HepG2 (cell line): ENCODE measurements around the gene GTF2E1. TPM values are rescaled to one million over a fixed set of nuclear protein-coding genes. Genes with fewer than 3 reads are reported as not detected.

Experiments
- CBFB ChIP-seq: sonication (generic); formaldehyde crosslinking; IDR thresholded peaks from 2 replicates; pipeline ENCODE4 v1.4.0; 2020; ENCODE audit warnings: missing genetic modification reagents
- ERF ChIP-seq: IDR thresholded peaks from 2 replicates; pipeline ENCODE4 v1.6.1; 2018; ENCODE audit warnings: missing biosample characterization, missing genetic modification reagents
- HOXA9 ChIP-seq: sonication (generic); formaldehyde crosslinking; IDR thresholded peaks from 2 replicates; pipeline ENCODE4 v1.8.1; 2022; ENCODE audit warnings: missing genetic modification reagents, mild to moderate bottlenecking, moderate library complexity, borderline replicate concordance
- MEIS2 ChIP-seq: sonication (generic); formaldehyde crosslinking; IDR thresholded peaks from 2 replicates; pipeline ENCODE4 v1.9.0; 2021; ENCODE audit warnings: mild to moderate bottlenecking, missing genetic modification reagents
- RXRA ChIP-seq: sonication (generic); formaldehyde crosslinking; IDR thresholded peaks from 2 replicates; pipeline ENCODE4 v1.5.1; 2020; ENCODE audit warnings: missing genetic modification reagents
- SATB2 ChIP-seq: sonication (generic); formaldehyde crosslinking; IDR thresholded peaks from 2 replicates; pipeline ENCODE4 v1.5.0; 2020; ENCODE audit warnings: missing genetic modification reagents
- TGIF2 ChIP-seq: IDR thresholded peaks from 2 replicates; pipeline ENCODE4 v1.6.1; 2016; ENCODE audit warnings: control low read depth, missing compliant biosample characterization
- ZFP37 ChIP-seq: sonication (generic); formaldehyde crosslinking; IDR thresholded peaks from 2 replicates; pipeline ENCODE4 v1.4.0; 2020; ENCODE audit warnings: missing genetic modification reagents, borderline replicate concordance
- ZNF878 ChIP-seq: sonication (generic); formaldehyde crosslinking; IDR thresholded peaks from 2 replicates; pipeline ENCODE4 v1.8.1; 2023; ENCODE audit warnings: mild to moderate bottlenecking, missing genetic modification reagents, moderate library complexity
- polyA plus RNA-seq, 8 experiments: library from polyadenylated mRNA; depleted of rRNA in 3 of 8; stranded (reverse) in 7 of 8; unstranded in 1 of 8; fragments of >200 nt; fragmentation: Illumina TruSeq in 4 of 8; extraction: Trizol in 4 of 8; gene quantifications; 2 replicates each; pipeline versions ENCODE4 v1.2.1 to v1.2.3, GENCODE V29; 2011 to 2016; ENCODE audit warnings: low read depth in 4 of 8, missing spikeins in 1 of 8, mixed read lengths in 1 of 8; ENCODE audit not compliant: insufficient read depth in 1 of 8
- total RNA-seq, 5 experiments: library from RNA; depleted of rRNA; stranded (reverse); fragments of >200 nt; fragmentation: Illumina TruSeq; extraction: Trizol; gene quantifications; 2 replicates each; pipeline ENCODE4 v1.2.3, GENCODE V29; 2016; ENCODE audit warnings: low read depth in 1 of 5
- TF ChIP-seq, protein P1 (sequence below): sonication (generic); formaldehyde crosslinking; IDR thresholded peaks from 2 replicates; pipeline ENCODE4 v1.4.0; 2020; ENCODE audit warnings: missing genetic modification reagents
- TF ChIP-seq, protein P2 (sequence below): sonication (generic); formaldehyde crosslinking; IDR thresholded peaks from 2 replicates; pipeline ENCODE4 v1.4.0; 2020; ENCODE audit warnings: missing genetic modification reagents, borderline replicate concordance
- TF ChIP-seq, protein P3 (sequence below): sonication (generic); formaldehyde crosslinking; IDR thresholded peaks from 2 replicates; pipeline ENCODE4 v1.5.0; 2020; ENCODE audit warnings: missing genetic modification reagents
- TF ChIP-seq, protein P4 (sequence below): sonication (generic); formaldehyde crosslinking; IDR thresholded peaks from 2 replicates; pipeline ENCODE4 v1.4.0; 2020; ENCODE audit warnings: missing genetic modification reagents; ENCODE audit errors: not compliant biosample characterization

Gene GTF2E1
- total and polyA plus RNA-seq, 2 of the 13 experiments (the other 11 are each of a cell fraction or from before 2014, with no cell fraction given): 7.7 to 21.5 TPM

DNA sequence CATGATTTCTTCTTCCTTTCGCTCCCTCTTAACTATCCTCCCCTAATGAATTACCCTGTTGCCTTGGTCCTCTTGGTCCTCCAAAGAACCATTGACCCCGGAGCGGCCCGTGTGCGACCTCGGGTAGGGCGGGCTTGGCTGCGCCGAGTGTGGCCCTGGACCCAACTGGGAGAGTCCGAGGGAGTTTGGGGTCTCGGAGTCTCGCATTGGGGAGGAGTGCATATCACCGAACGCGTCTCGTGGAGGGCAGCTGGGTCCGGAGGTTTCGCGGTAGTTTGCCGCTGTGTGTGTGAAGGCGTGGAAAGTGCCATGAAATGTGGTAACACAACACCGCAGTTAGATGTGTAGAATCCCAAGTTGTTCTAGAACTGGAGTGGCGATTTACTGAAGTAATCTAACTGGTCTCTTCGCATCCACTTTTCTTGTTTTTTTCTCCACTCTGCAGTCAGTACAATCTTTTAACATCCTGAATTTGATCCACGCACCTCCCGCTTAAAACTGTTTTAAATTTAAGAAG lies 363 bp downstream of the GTF2E1 start (continued):
- TF ChIP-seq, protein P1, sequence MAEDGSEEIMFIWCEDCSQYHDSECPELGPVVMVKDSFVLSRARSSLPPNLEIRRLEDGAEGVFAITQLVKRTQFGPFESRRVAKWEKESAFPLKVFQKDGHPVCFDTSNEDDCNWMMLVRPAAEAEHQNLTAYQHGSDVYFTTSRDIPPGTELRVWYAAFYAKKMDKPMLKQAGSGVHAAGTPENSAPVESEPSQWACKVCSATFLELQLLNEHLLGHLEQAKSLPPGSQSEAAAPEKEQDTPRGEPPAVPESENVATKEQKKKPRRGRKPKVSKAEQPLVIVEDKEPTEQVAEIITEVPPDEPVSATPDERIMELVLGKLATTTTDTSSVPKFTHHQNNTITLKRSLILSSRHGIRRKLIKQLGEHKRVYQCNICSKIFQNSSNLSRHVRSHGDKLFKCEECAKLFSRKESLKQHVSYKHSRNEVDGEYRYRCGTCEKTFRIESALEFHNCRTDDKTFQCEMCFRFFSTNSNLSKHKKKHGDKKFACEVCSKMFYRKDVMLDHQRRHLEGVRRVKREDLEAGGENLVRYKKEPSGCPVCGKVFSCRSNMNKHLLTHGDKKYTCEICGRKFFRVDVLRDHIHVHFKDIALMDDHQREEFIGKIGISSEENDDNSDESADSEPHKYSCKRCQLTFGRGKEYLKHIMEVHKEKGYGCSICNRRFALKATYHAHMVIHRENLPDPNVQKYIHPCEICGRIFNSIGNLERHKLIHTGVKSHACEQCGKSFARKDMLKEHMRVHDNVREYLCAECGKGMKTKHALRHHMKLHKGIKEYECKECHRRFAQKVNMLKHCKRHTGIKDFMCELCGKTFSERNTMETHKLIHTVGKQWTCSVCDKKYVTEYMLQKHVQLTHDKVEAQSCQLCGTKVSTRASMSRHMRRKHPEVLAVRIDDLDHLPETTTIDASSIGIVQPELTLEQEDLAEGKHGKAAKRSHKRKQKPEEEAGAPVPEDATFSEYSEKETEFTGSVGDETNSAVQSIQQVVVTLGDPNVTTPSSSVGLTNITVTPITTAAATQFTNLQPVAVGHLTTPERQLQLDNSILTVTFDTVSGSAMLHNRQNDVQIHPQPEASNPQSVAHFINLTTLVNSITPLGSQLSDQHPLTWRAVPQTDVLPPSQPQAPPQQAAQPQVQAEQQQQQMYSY (CRISPR knock-in tag): 0 out of 2 replicates have a peak, but pooled peaks have one; percentile 17
- TF ChIP-seq SATB2 (CRISPR knock-in tag): no peak
- peak; percentile 72; the same call in 1 of the 2 replicates for TF ChIP-seq ZFP37 (CRISPR knock-in tag)
- TF ChIP-seq MEIS2 (CRISPR knock-in tag): peak; percentile 81; the same call in 1 of the 2 replicates
- TF ChIP-seq, protein P2, sequence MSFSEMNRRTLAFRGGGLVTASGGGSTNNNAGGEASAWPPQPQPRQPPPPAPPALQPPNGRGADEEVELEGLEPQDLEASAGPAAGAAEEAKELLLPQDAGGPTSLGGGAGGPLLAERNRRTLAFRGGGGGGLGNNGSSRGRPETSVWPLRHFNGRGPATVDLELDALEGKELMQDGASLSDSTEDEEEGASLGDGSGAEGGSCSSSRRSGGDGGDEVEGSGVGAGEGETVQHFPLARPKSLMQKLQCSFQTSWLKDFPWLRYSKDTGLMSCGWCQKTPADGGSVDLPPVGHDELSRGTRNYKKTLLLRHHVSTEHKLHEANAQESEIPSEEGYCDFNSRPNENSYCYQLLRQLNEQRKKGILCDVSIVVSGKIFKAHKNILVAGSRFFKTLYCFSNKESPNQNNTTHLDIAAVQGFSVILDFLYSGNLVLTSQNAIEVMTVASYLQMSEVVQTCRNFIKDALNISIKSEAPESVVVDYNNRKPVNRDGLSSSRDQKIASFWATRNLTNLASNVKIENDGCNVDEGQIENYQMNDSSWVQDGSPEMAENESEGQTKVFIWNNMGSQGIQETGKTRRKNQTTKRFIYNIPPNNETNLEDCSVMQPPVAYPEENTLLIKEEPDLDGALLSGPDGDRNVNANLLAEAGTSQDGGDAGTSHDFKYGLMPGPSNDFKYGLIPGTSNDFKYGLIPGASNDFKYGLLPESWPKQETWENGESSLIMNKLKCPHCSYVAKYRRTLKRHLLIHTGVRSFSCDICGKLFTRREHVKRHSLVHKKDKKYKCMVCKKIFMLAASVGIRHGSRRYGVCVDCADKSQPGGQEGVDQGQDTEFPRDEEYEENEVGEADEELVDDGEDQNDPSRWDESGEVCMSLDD (CRISPR knock-in tag): 0 out of 2 replicates have a peak, but pooled peaks have one; percentile 40
- TF ChIP-seq ERF (CRISPR knock-in tag): no peak
- TF ChIP-seq, protein P3, sequence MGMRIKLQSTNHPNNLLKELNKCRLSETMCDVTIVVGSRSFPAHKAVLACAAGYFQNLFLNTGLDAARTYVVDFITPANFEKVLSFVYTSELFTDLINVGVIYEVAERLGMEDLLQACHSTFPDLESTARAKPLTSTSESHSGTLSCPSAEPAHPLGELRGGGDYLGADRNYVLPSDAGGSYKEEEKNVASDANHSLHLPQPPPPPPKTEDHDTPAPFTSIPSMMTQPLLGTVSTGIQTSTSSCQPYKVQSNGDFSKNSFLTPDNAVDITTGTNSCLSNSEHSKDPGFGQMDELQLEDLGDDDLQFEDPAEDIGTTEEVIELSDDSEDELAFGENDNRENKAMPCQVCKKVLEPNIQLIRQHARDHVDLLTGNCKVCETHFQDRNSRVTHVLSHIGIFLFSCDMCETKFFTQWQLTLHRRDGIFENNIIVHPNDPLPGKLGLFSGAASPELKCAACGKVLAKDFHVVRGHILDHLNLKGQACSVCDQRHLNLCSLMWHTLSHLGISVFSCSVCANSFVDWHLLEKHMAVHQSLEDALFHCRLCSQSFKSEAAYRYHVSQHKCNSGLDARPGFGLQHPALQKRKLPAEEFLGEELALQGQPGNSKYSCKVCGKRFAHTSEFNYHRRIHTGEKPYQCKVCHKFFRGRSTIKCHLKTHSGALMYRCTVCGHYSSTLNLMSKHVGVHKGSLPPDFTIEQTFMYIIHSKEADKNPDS (CRISPR knock-in tag): no peak
- TF ChIP-seq ZNF878: 0 out of 2 replicates have a peak, but pooled peaks have one; percentile 12
- TF ChIP-seq, protein P4, sequence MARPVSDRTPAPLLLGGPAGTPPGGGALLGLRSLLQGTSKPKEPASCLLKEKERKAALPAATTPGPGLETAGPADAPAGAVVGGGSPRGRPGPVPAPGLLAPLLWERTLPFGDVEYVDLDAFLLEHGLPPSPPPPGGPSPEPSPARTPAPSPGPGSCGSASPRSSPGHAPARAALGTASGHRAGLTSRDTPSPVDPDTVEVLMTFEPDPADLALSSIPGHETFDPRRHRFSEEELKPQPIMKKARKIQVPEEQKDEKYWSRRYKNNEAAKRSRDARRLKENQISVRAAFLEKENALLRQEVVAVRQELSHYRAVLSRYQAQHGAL (CRISPR knock-in tag): peak; percentile 77
- TF ChIP-seq RXRA (CRISPR knock-in tag): no peak
- 0 out of 2 replicates have a peak, but pooled peaks have one; percentile 12 for TF ChIP-seq CBFB (CRISPR knock-in tag)
- 0 out of 2 replicates have a peak, but pooled peaks have one; percentile 54 for TF ChIP-seq TGIF2 (CRISPR knock-in tag)
- no peak for TF ChIP-seq HOXA9 (CRISPR knock-in tag)
